Tibial nerve (tissue), 4 donors: ENCODE measurements around the gene EED.

ENCODE experiments used
- EP300 ChIP-seq, 2 donors: sonication (generic); formaldehyde crosslinking; IDR thresholded peaks; one replicate each; pipeline ENCODE4 v1.6.1; 2017; ENCODE audit warnings: antibody characterized with exemption in 2 of 2, mild to moderate bottlenecking in 1 of 2
- POLR2A ChIP-seq, 2 donors: fragments of 450-650 bp; IDR thresholded peaks; one replicate each; pipeline ENCODE4 v1.6.1; 2017; ENCODE audit warnings: antibody characterized with exemption in 2 of 2, mild to moderate bottlenecking in 2 of 2, moderate library complexity in 2 of 2
- TF ChIP-seq, protein P1 (sequence below), 5 experiments: fragments of 200-600 bp in 3 of 5; fragments of 450-650 bp in 2 of 5; sonication (generic) in 3 of 5; IDR thresholded peaks; one replicate each; pipeline ENCODE4 v1.5.1; 2016 to 2019; ENCODE audit warnings: antibody characterized with exemption in 5 of 5, mild to moderate bottlenecking in 3 of 5, moderate library complexity in 2 of 5

DNA sequence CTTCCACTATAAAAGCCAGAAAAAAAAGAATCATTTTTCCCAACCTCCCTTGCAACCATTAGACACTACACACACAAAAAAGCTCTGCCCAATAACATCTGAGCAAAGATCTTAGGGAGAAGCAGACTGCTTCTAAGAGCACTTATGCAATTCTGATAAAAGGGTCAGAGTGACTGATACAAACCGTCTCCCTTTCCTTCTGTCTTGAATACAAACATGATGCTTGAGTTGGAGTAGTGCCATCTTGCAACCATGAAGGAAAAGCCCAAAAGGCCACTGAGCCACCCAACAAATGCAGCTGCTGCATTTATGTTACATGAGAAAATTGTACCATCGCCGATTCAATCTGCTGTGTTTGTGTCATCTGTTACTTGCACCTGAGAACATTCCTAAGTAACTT, 47.6 kb upstream of the EED start:
- TF ChIP-seq, protein P1, sequence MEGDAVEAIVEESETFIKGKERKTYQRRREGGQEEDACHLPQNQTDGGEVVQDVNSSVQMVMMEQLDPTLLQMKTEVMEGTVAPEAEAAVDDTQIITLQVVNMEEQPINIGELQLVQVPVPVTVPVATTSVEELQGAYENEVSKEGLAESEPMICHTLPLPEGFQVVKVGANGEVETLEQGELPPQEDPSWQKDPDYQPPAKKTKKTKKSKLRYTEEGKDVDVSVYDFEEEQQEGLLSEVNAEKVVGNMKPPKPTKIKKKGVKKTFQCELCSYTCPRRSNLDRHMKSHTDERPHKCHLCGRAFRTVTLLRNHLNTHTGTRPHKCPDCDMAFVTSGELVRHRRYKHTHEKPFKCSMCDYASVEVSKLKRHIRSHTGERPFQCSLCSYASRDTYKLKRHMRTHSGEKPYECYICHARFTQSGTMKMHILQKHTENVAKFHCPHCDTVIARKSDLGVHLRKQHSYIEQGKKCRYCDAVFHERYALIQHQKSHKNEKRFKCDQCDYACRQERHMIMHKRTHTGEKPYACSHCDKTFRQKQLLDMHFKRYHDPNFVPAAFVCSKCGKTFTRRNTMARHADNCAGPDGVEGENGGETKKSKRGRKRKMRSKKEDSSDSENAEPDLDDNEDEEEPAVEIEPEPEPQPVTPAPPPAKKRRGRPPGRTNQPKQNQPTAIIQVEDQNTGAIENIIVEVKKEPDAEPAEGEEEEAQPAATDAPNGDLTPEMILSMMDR (IDR thresholded peaks at IDR 0.05): no peak
- TF ChIP-seq POLR2A (IDR thresholded peaks at IDR 0.05): no peak
- no peak for TF ChIP-seq EP300 (IDR thresholded peaks at IDR 0.05)
